OCI-LY7 (cell line): Measurements from ENCODE around the gene WDR44. TPM values are rescaled to one million over a fixed set of nuclear protein-coding genes. Genes with fewer than 3 reads are reported as not detected.
"Not testable (repeated sequence)": the region's sequence is repeated elsewhere in the genome, so short reads cannot be mapped to it uniquely, and the experiment has no call there.

Experiments used
- BruUV-seq: library from RNA; stranded (reverse); fragments of 400-500 nt; replicated peaks from 2 replicates; lab custom pipeline; 2021; lab: Mats Ljungman, UMichigan
- CTCF ChIA-PET: fragments of 300-600 bp; sonication (Branson Sonifier 250); formaldehyde crosslinking; loops from one replicate; lab custom pipeline; 2022; ENCODE audit warnings: antibody characterized with exemption; ENCODE audit not compliant: unreplicated experiment; lab: Charles Lee
- POLR2A ChIA-PET: fragments of 300-600 bp; sonication (Branson Sonifier 250); formaldehyde crosslinking; loops from one replicate; lab custom pipeline; 2022; ENCODE audit warnings: antibody characterized with exemption; lab: Charles Lee
- DNase-seq: peaks from one replicate; pipeline ENCODE4 v3.0.0-alpha.2; 2015; ENCODE audit warnings: low spot score
- H2AFZ ChIP-seq: fragments of 200-600 bp; sonication (generic), shearing (Covaris generic); 2 replicates; pipeline ENCODE4 v1.6.1; 2014; ENCODE audit warnings: mild to moderate bottlenecking, antibody characterized with exemption, low read length, moderate library complexity
- H3K27ac ChIP-seq: fragments of 200-600 bp; sonication (generic); 2 replicates; pipeline ENCODE4 v1.5.1; 2014; ENCODE audit warnings: mixed run types, low read depth, mild to moderate bottlenecking, moderate library complexity, low read length, inconsistent platforms; ENCODE audit not compliant: poor library complexity, severe bottlenecking
- H3K36me3 ChIP-seq: fragments of 200-600 bp; sonication (generic); 2 replicates; pipeline ENCODE4 v1.6.1; 2014; ENCODE audit warnings: mild to moderate bottlenecking, antibody characterized with exemption, low read length, moderate library complexity, mixed read lengths; ENCODE audit not compliant: insufficient read depth
- H3K4me1 ChIP-seq: fragments of 200-600 bp; sonication (generic); 2 replicates; pipeline ENCODE4 v1.5.1; 2014; ENCODE audit warnings: mild to moderate bottlenecking, low read length; ENCODE audit not compliant: insufficient read depth, poor library complexity, severe bottlenecking
- H3K4me2 ChIP-seq: fragments of 200-600 bp; sonication (generic); 2 replicates; pipeline ENCODE4 v1.6.1; 2014; ENCODE audit warnings: mild to moderate bottlenecking, low read length
- H3K4me3 ChIP-seq: fragments of 200-600 bp; sonication (generic); 2 replicates; pipeline ENCODE4 v1.5.1; 2014; ENCODE audit warnings: mild to moderate bottlenecking, low read depth, low read length; ENCODE audit not compliant: poor library complexity, severe bottlenecking
- H3K79me2 ChIP-seq: fragments of 200-600 bp; sonication (generic); 2 replicates; pipeline ENCODE4 v1.6.1; 2016; ENCODE audit warnings: low read depth, mild to moderate bottlenecking, low read length, moderate library complexity, mixed read lengths; ENCODE audit not compliant: insufficient read depth
- H3K9me2 ChIP-seq: fragments of 200-600 bp; sonication (generic); 2 replicates; pipeline ENCODE4 v1.6.1; 2016; ENCODE audit warnings: mild to moderate bottlenecking, low read length, mixed read lengths; ENCODE audit not compliant: insufficient read depth
- H3K9me3 ChIP-seq: fragments of 200-600 bp; sonication (generic); 2 replicates; pipeline ENCODE4 v1.6.1; 2014; ENCODE audit warnings: mild to moderate bottlenecking, mixed run types, low read length, mixed read lengths
- H4K20me1 ChIP-seq: fragments of 200-600 bp; sonication (generic); 2 replicates; pipeline ENCODE4 v1.6.1; 2014; ENCODE audit warnings: mild to moderate bottlenecking, antibody characterized with exemption, low read length, moderate library complexity, mixed read lengths; ENCODE audit not compliant: insufficient read depth
- EZH2phosphoT487 ChIP-seq: fragments of 200-600 bp; sonication (generic); IDR thresholded peaks from 2 replicates; pipeline ENCODE4 v1.6.1; 2018; ENCODE audit warnings: low read depth, borderline replicate concordance, mild to moderate bottlenecking, mixed run types, antibody characterized with exemption, low read length, moderate library complexity, mixed read lengths
- intact Hi-C: fragments of 100-400 bp; cut with micrococcal nuclease; formaldehyde crosslinking; loops from one replicate; pipeline ENCODE4 v1.10.0; 2022; ENCODE audit not compliant: unreplicated experiment
- total RNA-seq, 2 experiments: library from RNA; depleted of rRNA in 1 of 2; stranded (reverse); fragments of >200 nt in 1 of 2; shearing (Covaris generic) in 1 of 2; gene quantifications; 2 replicates each; pipeline ENCODE4 v1.2.3, GENCODE V29; 2014 to 2022
- TF ChIP-seq, protein P1 (sequence below): fragments of 200-600 bp; sonication (generic); conservative IDR thresholded peaks from 2 replicates; pipeline ENCODE4 v1.5.1; 2014; ENCODE audit warnings: mild to moderate bottlenecking, antibody characterized with exemption, low read length, moderate library complexity, mixed read lengths

Gene WDR44
- total RNA-seq, 2 experiments from 2014 or later = 9.3 to 9.9 TPM

DNA sequence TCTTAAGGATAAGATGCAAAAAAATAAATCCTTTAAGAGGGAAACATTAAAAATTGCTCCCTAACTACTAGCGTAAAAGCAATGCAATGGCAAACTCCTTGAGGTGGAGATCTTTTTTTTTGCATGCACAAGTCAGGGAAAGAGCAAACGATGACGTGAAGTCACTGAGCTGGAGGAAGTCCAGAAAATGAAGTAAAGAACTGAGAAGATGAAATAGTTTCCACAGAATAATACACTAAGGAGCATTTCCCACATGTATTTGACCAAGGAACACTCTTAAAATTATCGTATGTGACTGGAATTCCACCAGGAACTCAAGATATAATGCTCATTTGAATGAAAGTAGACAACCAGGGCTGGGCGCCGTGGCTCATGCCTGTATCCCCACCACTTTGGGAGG lies 128.7 kb downstream of the WDR44 start:
- intact Hi-C loops = no loop called here
- BruUV-seq = no TSS peak
- H3K4me1 ChIP-seq = no peaks in the 10 kb centered on the region
- TF ChIP-seq, protein P1, sequence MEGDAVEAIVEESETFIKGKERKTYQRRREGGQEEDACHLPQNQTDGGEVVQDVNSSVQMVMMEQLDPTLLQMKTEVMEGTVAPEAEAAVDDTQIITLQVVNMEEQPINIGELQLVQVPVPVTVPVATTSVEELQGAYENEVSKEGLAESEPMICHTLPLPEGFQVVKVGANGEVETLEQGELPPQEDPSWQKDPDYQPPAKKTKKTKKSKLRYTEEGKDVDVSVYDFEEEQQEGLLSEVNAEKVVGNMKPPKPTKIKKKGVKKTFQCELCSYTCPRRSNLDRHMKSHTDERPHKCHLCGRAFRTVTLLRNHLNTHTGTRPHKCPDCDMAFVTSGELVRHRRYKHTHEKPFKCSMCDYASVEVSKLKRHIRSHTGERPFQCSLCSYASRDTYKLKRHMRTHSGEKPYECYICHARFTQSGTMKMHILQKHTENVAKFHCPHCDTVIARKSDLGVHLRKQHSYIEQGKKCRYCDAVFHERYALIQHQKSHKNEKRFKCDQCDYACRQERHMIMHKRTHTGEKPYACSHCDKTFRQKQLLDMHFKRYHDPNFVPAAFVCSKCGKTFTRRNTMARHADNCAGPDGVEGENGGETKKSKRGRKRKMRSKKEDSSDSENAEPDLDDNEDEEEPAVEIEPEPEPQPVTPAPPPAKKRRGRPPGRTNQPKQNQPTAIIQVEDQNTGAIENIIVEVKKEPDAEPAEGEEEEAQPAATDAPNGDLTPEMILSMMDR = no peak
- no peak for TF ChIP-seq EZH2phosphoT487
- no peak for DNase-seq
- no peak overlapping the region for H3K4me3 ChIP-seq
- H3K36me3 ChIP-seq = no peaks in the 10 kb centered on the region
- POLR2A ChIA-PET = interaction anchor here (0.7 kb wide), 1 partner anchor 58 kb away, joined by 4 read pairs; no protein-coding TSS in a partner anchor
- no peaks in the 10 kb centered on the region for H4K20me1 ChIP-seq
- no peaks in the 10 kb centered on the region for H3K9me2 ChIP-seq
- H3K4me2 ChIP-seq = no peak overlapping the region
- no peaks in the 10 kb centered on the region for H3K79me2 ChIP-seq
- CTCF ChIA-PET = interaction anchor here (0.5 kb wide), 1 partner anchor 165 kb away, joined by 3 read pairs; no protein-coding TSS in a partner anchor
- no peak overlapping the region for H3K27ac ChIP-seq
- no peaks in the 10 kb centered on the region for H3K9me3 ChIP-seq
- H2AFZ ChIP-seq = no peak overlapping the region

DNA sequence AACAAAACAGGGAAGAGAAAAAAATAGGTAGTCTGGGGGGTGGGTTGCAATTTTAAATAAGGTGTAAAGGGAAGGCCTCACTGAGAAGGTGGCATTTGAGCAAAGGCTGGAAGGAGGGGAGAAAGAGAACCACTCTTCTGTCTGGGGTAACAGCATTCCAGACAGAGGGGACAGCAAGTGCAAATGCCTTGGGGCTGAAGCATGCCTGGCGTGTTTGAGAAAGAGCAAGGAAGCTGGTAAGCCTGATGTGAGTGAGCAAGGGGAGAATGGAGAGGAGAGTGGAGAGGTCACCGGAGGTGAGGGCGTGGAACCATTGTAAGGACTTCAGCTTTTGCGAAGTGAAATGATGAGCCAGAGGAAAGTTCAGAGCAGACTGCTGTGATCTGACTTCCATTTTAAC lies 130.0 kb downstream of the WDR44 start:
- Histone ChIP-seq H3K4me1 (no peaks in the 10 kb centered on the region), H3K4me3 (no peak overlapping the region), H3K36me3 (no peaks in the 10 kb centered on the region), H4K20me1 (no peaks in the 10 kb centered on the region), H2AFZ (no peak overlapping the region), H3K79me2 (no peaks in the 10 kb centered on the region), H3K9me2 (no peaks in the 10 kb centered on the region), H3K27ac (no peak overlapping the region), H3K9me3 (no peaks in the 10 kb centered on the region), H3K4me2 (no peak overlapping the region)
- CTCF ChIA-PET = no interaction called here
- intact Hi-C loops = no loop called here
- BruUV-seq = no TSS peak
- no peak for DNase-seq
- POLR2A ChIA-PET = no interaction called here
- TF ChIP-seq, protein P1 = no peak
- no peak for TF ChIP-seq EZH2phosphoT487

DNA sequence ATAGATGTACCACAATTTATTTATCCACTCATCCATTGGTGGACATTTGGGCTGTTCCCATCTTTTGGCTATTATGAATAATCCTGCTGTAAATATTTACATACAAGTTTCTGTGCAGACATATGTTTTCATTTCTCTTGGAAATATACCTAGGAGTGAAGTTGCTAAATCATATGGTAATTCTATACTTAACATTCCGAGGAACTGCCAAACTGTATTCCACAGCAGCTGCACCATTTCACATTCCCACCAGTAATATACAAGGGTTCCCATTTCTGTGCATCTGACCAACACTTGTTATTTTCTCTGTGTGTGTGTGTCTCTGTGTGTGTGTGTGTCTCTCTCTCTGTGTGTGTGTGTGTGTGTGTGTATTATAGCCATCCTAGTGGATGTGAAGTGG lies 134.3 kb downstream of the WDR44 start:
- Histone ChIP-seq H3K36me3 (no peaks in the 10 kb centered on the region), H3K4me2 (no peak overlapping the region), H3K4me1 (no peaks in the 10 kb centered on the region), H3K4me3 (no peak overlapping the region), H3K9me2 (no peaks in the 10 kb centered on the region), H2AFZ (no peak overlapping the region), H3K9me3 (no peaks in the 10 kb centered on the region), H3K27ac (no peak overlapping the region), H3K79me2 (no peaks in the 10 kb centered on the region), H4K20me1 (no peaks in the 10 kb centered on the region)
- TF ChIP-seq EZH2phosphoT487 = no peak
- TF ChIP-seq, protein P1 = no peak
- DNase-seq = no peak
- ChIA-PET CTCF (interaction anchor here (0.5 kb wide), 1 partner anchor 15 kb away, joined by 3 read pairs; the partner anchor contains the start of gene DOCK11), POLR2A (no interaction called here)
- intact Hi-C loops = no loop called here
- no TSS peak for BruUV-seq

DNA sequence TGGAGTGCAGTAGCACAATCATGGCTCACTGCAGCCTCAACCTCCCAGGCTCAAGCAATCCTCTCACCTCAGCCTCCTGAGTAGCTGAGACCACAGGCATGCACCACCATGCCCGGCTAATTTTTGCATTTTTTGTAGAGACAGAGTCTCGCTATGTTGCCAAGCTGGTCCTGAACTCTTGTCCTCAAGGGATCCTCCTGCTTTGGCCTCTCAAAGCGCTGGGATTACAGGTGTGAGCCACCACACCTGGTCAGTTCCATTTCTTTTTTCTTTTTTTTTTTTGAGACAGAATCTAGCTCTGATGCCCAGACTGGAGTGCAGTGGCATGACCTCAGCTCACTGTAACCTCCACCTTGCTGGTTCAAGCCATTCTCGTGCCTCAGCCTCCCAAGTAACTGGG lies 136.5 kb downstream of the WDR44 start:
- H3K9me2 ChIP-seq, H3K27ac ChIP-seq, H3K4me1 ChIP-seq, intact Hi-C loops, BruUV-seq, H3K36me3 ChIP-seq, H3K4me3 ChIP-seq, H2AFZ ChIP-seq, H3K4me2 ChIP-seq, H3K9me3 ChIP-seq, POLR2A ChIA-PET, H4K20me1 ChIP-seq, DNase-seq, H3K79me2 ChIP-seq: not testable (repeated sequence)
- CTCF ChIA-PET = interaction anchor here (0.8 kb wide), 1 partner anchor 25 kb away, joined by 3 read pairs; no protein-coding TSS in a partner anchor
